ENCODE measurements around the gene SIRT4. TPM values are rescaled to one million over a fixed set of nuclear protein-coding genes. Genes with fewer than 3 reads are reported as not detected.

SIRT4 gene
- total and polyA plus RNA-seq, 2 of the 8 experiments (the other 6 are each of a cell fraction or from before 2014, with no cell fraction given) = 3.8 to 4.1 TPM

GRCh38 chr12:120321382-120322202 lies 19.5 kb downstream of the SIRT4 start:
- ChIA-PET CTCF (ENCODE audit: partially characterized antibody) (interaction anchor here (0.9 to 11.0 kb wide), 8 partner anchors 7 to 142 kb away, joined by 3 to 109 read pairs (median 4); partner anchors contain the start of genes RNU4-2 and SIRT4), POLR2A (ENCODE audit: partially characterized antibody) (interaction anchor here (0.6 to 3.3 kb wide), 4 partner anchors 30 to 309 kb away, joined by 3 to 32 read pairs (median 4); partner anchors contain the start of genes DYNLL1, RNU4-1 and RNU4-2)
- H2BK120ac ChIP-seq (replicated peaks; ENCODE audit: low read depth, low read length) = no peak overlapping the region
- no peak overlapping the region for H3K27ac ChIP-seq (ENCODE audit: low read depth, low read length)
- no peaks in the 10 kb centered on the region for H3K79me1 ChIP-seq (ENCODE audit: low read depth, low read length)
- H3K9ac ChIP-seq (replicated peaks in 1 of 4; ENCODE audit: extremely low read depth in 1 of 4, low read depth in 3 of 4, low read length in 3 of 4) = no peak overlapping the region
- no peaks in the 10 kb centered on the region for H4K20me1 ChIP-seq (replicated peaks in 1 of 2; ENCODE audit: control insufficient read depth in 1 of 2, insufficient read depth in 2 of 2, low read length in 2 of 2)
- H2AK5ac ChIP-seq (ENCODE audit: low read depth, low read length) = no peak overlapping the region
- no peak overlapping the region for H2BK20ac ChIP-seq (ENCODE audit: low read length)
- peaks cover 3% of the 10 kb centered on the region; the same call in 1 of the 2 replicates for H3K23me2 ChIP-seq (ENCODE audit: low read depth, low read length)
- WGBS, 2 experiments (ENCODE audit: extremely low coverage in 1 of 2, insufficient coverage in 1 of 2, insufficient read length in 1 of 2, insufficient replicate concordance in 2 of 2, low coverage in 1 of 2, low lambda C conversion rate in 2 of 2, missing lambda C conversion rate in 1 of 2) = 91% methylated on average over 13 of the region's 13 CpGs; no CpG with 5 or more reads in 1 of the 2 experiments
- H4K5ac ChIP-seq (ENCODE audit: insufficient read length, low read depth, low read length) = no peak overlapping the region
- H3K36me3 ChIP-seq (ENCODE audit: control insufficient read depth in 2 of 4, insufficient read depth in 4 of 4, low read length in 3 of 4) = no peaks in the 10 kb centered on the region
- no peak overlapping the region for H4K91ac ChIP-seq (replicated peaks; ENCODE audit: insufficient read length, low read length)
- no peak overlapping the region for H2BK5ac ChIP-seq (ENCODE audit: low read depth, low read length)
- no peak overlapping the region for H3K4me3 ChIP-seq (ENCODE audit: extremely low read depth in 1 of 4, insufficient read depth in 2 of 4, low read depth in 3 of 4, low read length in 4 of 4)
- DNase-seq (ENCODE audit: low read depth in 1 of 2, low spot score in 2 of 2) (no peak), FAIRE-seq (no peak)
- no peak overlapping the region for H3K56ac ChIP-seq (replicated peaks; ENCODE audit: insufficient read length, low read depth, low read length)
- no peak overlapping the region for H2BK15ac ChIP-seq (ENCODE audit: low read length)
- H3K4ac ChIP-seq (replicated peaks; ENCODE audit: insufficient read length, low read depth, low read length) = no peak overlapping the region
- H3K4me2 ChIP-seq (ENCODE audit: insufficient read depth in 1 of 2, low read depth in 2 of 2, low read length in 2 of 2) = no peak overlapping the region
- H3K14ac ChIP-seq (ENCODE audit: insufficient read length) = no peak overlapping the region
- H3K18ac ChIP-seq (ENCODE audit: extremely low read depth, low read length) = no peak overlapping the region
- H3K27me3 ChIP-seq (replicated peaks in 1 of 4; ENCODE audit: control insufficient read depth in 3 of 4, extremely low read depth in 1 of 4, insufficient read depth in 3 of 4, low read length in 3 of 4) = no peaks in the 10 kb centered on the region
- peaks cover 0 to 7% (median 4%) of the 10 kb centered on the region in 4 experiments; a peak in 4 of 7 replicates for H3K4me1 ChIP-seq (replicated peaks in 1 of 4; ENCODE audit: control insufficient read depth in 3 of 4, insufficient read depth in 4 of 4, low read length in 3 of 4)
- H3K9me3 ChIP-seq (ENCODE audit: insufficient read depth in 2 of 2, low read depth in 1 of 2, low read length in 1 of 2) = no peaks in the 10 kb centered on the region
- H2BK12ac ChIP-seq (ENCODE audit: low read depth, low read length) = no peak overlapping the region
- H3K23ac ChIP-seq (ENCODE audit: insufficient read length) = no peak overlapping the region
- H3K79me2 ChIP-seq (ENCODE audit: control insufficient read depth in 1 of 2, insufficient read depth in 2 of 2, low read length in 2 of 2) = no peaks in the 10 kb centered on the region
- no peak overlapping the region for H2AFZ ChIP-seq (ENCODE audit: low read length)
- no peak overlapping the region for H4K8ac ChIP-seq (ENCODE audit: extremely low read depth, insufficient read depth, low read length)
- no peak for TF ChIP-seq PHF8 (conservative IDR thresholded peaks at IDR 0.05; ENCODE audit: low read depth, low read length)
- no peak for TF ChIP-seq MAX (IDR thresholded peaks at IDR 0.05)
- TF ChIP-seq POLR2AphosphoS5 (IDR thresholded peaks at IDR 0.05; ENCODE audit: low read depth, low read length) = no peak
- TF ChIP-seq CREB1 (IDR thresholded peaks at IDR 0.05) = no peak
- TF ChIP-seq NANOG (IDR thresholded peaks at IDR 0.05; ENCODE audit: insufficient read depth, low read depth, low read length, poor library complexity, severe bottlenecking) = no peak
- TF ChIP-seq FOSL1 (IDR thresholded peaks at IDR 0.05; ENCODE audit: insufficient read depth, low read depth, low read length) = no peak
- TF ChIP-seq MAFK (IDR thresholded peaks at IDR 0.05; ENCODE audit: low read depth, low read length) = no peak
- no peak for TF ChIP-seq TBP (IDR thresholded peaks at IDR 0.05; ENCODE audit: low read depth, low read length)
- no peak for TF ChIP-seq ZNF274 (IDR thresholded peaks at IDR 0.05; ENCODE audit: borderline replicate concordance, extremely low read depth, low read length)
- TF ChIP-seq ATF2 (IDR thresholded peaks at IDR 0.05; ENCODE audit: low read length) = no peak

All from H1 (cell line).